ENCODE measurements around the gene PRKCE.

The PRKCE gene

DNA sequence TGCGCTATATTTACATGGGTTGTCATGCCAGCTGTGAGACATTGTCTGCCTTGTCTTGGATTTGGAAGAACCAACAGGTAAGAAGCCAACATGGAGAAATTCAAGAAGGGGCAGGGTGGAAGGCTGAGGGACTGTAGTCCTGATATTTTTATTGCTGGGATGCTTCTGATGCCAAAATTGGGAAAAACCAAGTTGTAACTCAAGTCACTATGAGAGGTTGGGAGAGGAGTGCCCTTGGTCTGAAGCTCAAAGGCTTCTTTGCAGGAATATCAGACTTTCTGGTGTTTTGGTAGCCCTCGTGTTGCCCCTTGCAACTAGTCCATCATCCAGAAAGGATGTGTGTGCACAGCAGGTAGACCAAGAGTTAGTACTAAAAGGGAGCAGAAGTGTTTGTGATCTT is 351.5 kb downstream of the PRKCE start:
- DNase-seq = no peak
- TF ChIP-seq, protein P1, sequence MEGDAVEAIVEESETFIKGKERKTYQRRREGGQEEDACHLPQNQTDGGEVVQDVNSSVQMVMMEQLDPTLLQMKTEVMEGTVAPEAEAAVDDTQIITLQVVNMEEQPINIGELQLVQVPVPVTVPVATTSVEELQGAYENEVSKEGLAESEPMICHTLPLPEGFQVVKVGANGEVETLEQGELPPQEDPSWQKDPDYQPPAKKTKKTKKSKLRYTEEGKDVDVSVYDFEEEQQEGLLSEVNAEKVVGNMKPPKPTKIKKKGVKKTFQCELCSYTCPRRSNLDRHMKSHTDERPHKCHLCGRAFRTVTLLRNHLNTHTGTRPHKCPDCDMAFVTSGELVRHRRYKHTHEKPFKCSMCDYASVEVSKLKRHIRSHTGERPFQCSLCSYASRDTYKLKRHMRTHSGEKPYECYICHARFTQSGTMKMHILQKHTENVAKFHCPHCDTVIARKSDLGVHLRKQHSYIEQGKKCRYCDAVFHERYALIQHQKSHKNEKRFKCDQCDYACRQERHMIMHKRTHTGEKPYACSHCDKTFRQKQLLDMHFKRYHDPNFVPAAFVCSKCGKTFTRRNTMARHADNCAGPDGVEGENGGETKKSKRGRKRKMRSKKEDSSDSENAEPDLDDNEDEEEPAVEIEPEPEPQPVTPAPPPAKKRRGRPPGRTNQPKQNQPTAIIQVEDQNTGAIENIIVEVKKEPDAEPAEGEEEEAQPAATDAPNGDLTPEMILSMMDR (IDR thresholded peaks at IDR 0.05; ENCODE audit: low read depth, low read length, missing control alignments) = no peak
- Histone ChIP-seq H3K4me3 (ENCODE audit: low read depth, low read length) (no peak overlapping the region), H3K36me3 (replicated peaks) (no peaks in the 10 kb centered on the region), H3K27ac (peak overlapping the region; percentile 15), H3K27me3 (replicated peaks) (no peaks in the 10 kb centered on the region)
- in situ Hi-C loops (cut with HindIII; ENCODE audit: low pct_ligation_motif_present, low sequenced_read_pairs) = no loop called here

DNA sequence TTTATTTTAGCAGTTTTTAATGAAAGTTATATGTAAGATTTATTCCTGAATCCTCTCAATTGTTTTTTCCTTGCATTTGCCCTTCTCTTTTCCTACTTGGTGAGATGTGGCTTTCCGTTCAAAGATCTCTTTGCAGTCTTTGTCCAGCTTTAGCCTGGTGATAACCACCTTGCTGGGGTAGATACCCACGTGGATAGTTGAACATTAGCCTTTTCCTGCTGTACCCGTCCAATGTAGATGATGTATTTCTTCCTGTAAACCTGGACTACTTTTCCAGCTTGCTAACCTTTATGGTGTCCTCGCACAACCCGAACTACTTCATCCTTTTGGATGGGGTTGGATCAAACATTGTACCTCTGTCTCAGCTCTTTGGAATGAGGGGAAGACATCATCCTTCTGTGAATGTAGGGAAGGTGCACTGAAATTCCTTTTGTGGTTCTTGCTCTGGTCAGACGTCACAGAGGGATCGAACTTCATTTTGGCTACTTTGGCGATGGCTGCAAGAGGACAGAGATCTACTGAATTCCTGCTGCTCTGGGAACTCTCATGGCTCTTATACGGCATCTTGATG is 352.5 kb downstream of the PRKCE start:
- no peak overlapping the region for H3K27ac ChIP-seq
- in situ Hi-C loops (cut with HindIII; ENCODE audit: low pct_ligation_motif_present, low sequenced_read_pairs) = no loop called here

GRCh38 chr2:46006473-46007025 is 355.1 kb downstream of the PRKCE start:
- TF ChIP-seq, protein P1 (IDR thresholded peaks at IDR 0.05; ENCODE audit: low read depth, low read length, missing control alignments) = no peak
- no peaks in the 10 kb centered on the region for H3K36me3 ChIP-seq (replicated peaks)
- in situ Hi-C loops (cut with HindIII; ENCODE audit: low pct_ligation_motif_present, low sequenced_read_pairs) = no loop called here
- H3K4me3 ChIP-seq (ENCODE audit: low read depth, low read length) = no peak overlapping the region
- DNase-seq = no peak
- no peaks in the 10 kb centered on the region for H3K27me3 ChIP-seq (replicated peaks)
- H3K27ac ChIP-seq = no peak overlapping the region

More for the DNA sequence above, 352.5 kb downstream of the PRKCE start:
- TF ChIP-seq, protein P1 (IDR thresholded peaks at IDR 0.05; ENCODE audit: low read depth, low read length, missing control alignments) = no peak
- Histone ChIP-seq H3K36me3 (replicated peaks) (no peaks in the 10 kb centered on the region), H3K27me3 (replicated peaks) (no peaks in the 10 kb centered on the region), H3K4me3 (ENCODE audit: low read depth, low read length) (no peak overlapping the region)
- DNase-seq = no peak

DNA sequence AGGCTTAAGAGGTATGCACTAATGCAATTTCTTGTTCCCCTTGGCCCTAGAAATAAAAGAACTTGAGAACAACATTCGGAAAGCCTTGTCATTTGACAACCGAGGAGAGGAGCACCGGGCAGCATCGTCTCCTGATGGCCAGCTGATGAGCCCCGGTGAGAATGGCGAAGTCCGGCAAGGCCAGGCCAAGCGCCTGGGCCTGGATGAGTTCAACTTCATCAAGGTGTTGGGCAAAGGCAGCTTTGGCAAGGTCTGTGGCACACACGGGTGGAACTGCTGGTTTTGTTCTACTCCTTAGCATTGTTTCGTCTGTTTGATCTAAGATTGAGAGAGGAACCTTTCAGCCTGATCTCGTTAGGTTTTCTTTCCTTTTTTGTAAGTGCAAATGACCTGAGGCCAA is 355.9 kb downstream of the PRKCE start:
- Histone ChIP-seq H3K36me3 (replicated peaks) (no peaks in the 10 kb centered on the region), H3K27me3 (replicated peaks) (no peaks in the 10 kb centered on the region), H3K27ac (no peak overlapping the region), H3K4me3 (ENCODE audit: low read depth, low read length) (no peak overlapping the region)
- in situ Hi-C loops (cut with HindIII; ENCODE audit: low pct_ligation_motif_present, low sequenced_read_pairs) = no loop called here
- TF ChIP-seq, protein P1 (IDR thresholded peaks at IDR 0.05; ENCODE audit: low read depth, low read length, missing control alignments) = no peak
- no peak for DNase-seq

GRCh38 chr2:46008091-46008870 is 356.8 kb downstream of the PRKCE start:
- Histone ChIP-seq H3K27me3 (replicated peaks) (no peaks in the 10 kb centered on the region), H3K27ac (no peak overlapping the region), H3K4me3 (ENCODE audit: low read depth, low read length) (no peak overlapping the region), H3K36me3 (replicated peaks) (no peaks in the 10 kb centered on the region)
- in situ Hi-C loops (cut with HindIII; ENCODE audit: low pct_ligation_motif_present, low sequenced_read_pairs) = no loop called here
- peak; percentile 18 for DNase-seq
- TF ChIP-seq, protein P1 (IDR thresholded peaks at IDR 0.05; ENCODE audit: low read depth, low read length, missing control alignments) = no peak
